H1 (cell line): ENCODE data around the gene EVI5.

Source experiments
- BCL11A ChIP-seq, 2 experiments: IDR thresholded peaks; one replicate each; pipeline ENCODE4 v1.6.1; 2011; ENCODE audit warnings: low read depth in 2 of 2, low read length in 2 of 2, mild to moderate bottlenecking in 2 of 2
- CBX5 ChIP-seq: fragments of 300-800, 300-1000 bp; sonication (generic); IDR thresholded peaks from 2 replicates; pipeline ENCODE4 v1.7.1; 2016; ENCODE audit warnings: antibody characterized with exemption, low read length, low read depth
- CREB1 ChIP-seq: IDR thresholded peaks from 2 replicates; pipeline ENCODE4 v1.6.1; 2012; ENCODE audit warnings: inconsistent platforms
- CTBP2 ChIP-seq: IDR thresholded peaks from 2 replicates; pipeline ENCODE4 v1.7.0; 2011; ENCODE audit warnings: borderline replicate concordance, mild to moderate bottlenecking, moderate library complexity, mixed read lengths, low read length; ENCODE audit not compliant: insufficient read depth, insufficient read length
- EP300 ChIP-seq, 2 experiments: IDR thresholded peaks; 1 replicate in 1 of 2; 2 replicates in 1 of 2; pipeline ENCODE4 v1.6.1; 2011 to 2012; ENCODE audit warnings: low read depth in 2 of 2, low read length in 2 of 2, mild to moderate bottlenecking in 2 of 2, borderline replicate concordance in 1 of 2, inconsistent platforms in 1 of 2, moderate library complexity in 1 of 2
- EZH2 ChIP-seq: fragments of 200-600 bp; sonication (generic); IDR thresholded peaks from 2 replicates; pipeline ENCODE4 v1.7.1; 2012; ENCODE audit warnings: low read depth, mild to moderate bottlenecking, moderate library complexity, low read length, inconsistent platforms; ENCODE audit not compliant: severe bottlenecking
- POLR2A ChIP-seq, 2 experiments: IDR thresholded peaks; 1 replicate in 1 of 2; 2 replicates in 1 of 2; pipeline ENCODE4 v1.6.1; 2011; ENCODE audit warnings: low read depth in 2 of 2, low read length in 2 of 2, mild to moderate bottlenecking in 2 of 2; ENCODE audit errors: control extremely low read depth in 1 of 2
- POLR2AphosphoS5 ChIP-seq: IDR thresholded peaks from 2 replicates; pipeline ENCODE4 v1.6.1; 2011; ENCODE audit warnings: low read depth, low read length
- RXRA ChIP-seq: IDR thresholded peaks from 2 replicates; pipeline ENCODE4 v1.6.1; 2011; ENCODE audit warnings: low read depth, mild to moderate bottlenecking, low read length, moderate library complexity; ENCODE audit not compliant: insufficient read depth
- ZNF274 ChIP-seq: IDR thresholded peaks from 2 replicates; pipeline ENCODE4 v1.7.0; 2012; ENCODE audit warnings: low read length, borderline replicate concordance; ENCODE audit errors: extremely low read depth
- TF ChIP-seq, protein P1 (sequence below), 3 experiments: IDR thresholded peaks; 1 replicate in 2 of 3; 2 replicates in 1 of 3; pipeline versions ENCODE4 v1.5.1 to v1.6.1; 2011; ENCODE audit warnings: low read length in 3 of 3, mild to moderate bottlenecking in 3 of 3, inconsistent platforms in 2 of 3, low read depth in 1 of 3, moderate library complexity in 1 of 3; ENCODE audit not compliant: insufficient read depth in 1 of 3; ENCODE audit errors: control extremely low read depth in 1 of 3

DNA sequence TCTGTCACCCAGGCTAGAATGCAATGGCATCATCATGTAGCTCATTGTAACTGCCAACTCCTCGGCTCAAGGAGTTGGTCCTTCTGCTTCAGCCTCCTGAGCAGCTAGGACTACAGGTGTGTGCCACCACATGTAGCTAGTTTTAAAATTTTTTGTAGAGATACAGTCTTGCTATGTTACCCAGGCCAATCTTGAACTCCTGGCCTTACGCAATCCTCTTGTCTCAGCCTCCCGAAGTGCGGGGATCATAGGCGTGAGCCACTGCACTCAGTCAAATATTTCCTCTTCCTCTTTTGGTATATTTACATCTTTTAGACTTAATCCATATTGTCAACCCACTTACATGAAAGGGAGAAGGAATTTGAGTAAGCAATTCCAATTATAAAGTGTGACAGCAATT is 121.1 kb downstream of the EVI5 start:
- TF ChIP-seq POLR2A (IDR thresholded peaks at IDR 0.05; ENCODE audit: control extremely low read depth in 1 of 2, low read depth in 2 of 2, low read length in 2 of 2), result no peak
- no peak for TF ChIP-seq ZNF274
- TF ChIP-seq EZH2, result no peak
- no peak for TF ChIP-seq POLR2AphosphoS5
- TF ChIP-seq CTBP2, result no peak
- TF ChIP-seq BCL11A (IDR thresholded peaks at IDR 0.05; ENCODE audit: low read depth in 2 of 2, low read length in 2 of 2), result no peak
- TF ChIP-seq, protein P1, sequence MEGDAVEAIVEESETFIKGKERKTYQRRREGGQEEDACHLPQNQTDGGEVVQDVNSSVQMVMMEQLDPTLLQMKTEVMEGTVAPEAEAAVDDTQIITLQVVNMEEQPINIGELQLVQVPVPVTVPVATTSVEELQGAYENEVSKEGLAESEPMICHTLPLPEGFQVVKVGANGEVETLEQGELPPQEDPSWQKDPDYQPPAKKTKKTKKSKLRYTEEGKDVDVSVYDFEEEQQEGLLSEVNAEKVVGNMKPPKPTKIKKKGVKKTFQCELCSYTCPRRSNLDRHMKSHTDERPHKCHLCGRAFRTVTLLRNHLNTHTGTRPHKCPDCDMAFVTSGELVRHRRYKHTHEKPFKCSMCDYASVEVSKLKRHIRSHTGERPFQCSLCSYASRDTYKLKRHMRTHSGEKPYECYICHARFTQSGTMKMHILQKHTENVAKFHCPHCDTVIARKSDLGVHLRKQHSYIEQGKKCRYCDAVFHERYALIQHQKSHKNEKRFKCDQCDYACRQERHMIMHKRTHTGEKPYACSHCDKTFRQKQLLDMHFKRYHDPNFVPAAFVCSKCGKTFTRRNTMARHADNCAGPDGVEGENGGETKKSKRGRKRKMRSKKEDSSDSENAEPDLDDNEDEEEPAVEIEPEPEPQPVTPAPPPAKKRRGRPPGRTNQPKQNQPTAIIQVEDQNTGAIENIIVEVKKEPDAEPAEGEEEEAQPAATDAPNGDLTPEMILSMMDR (IDR thresholded peaks at IDR 0.05; ENCODE audit: control extremely low read depth in 1 of 3, insufficient read depth in 1 of 3, low read depth in 1 of 3, low read length in 3 of 3), result no peak
- no peak for TF ChIP-seq RXRA
- no peak for TF ChIP-seq CREB1
- TF ChIP-seq CBX5, result no peak
- no peak for TF ChIP-seq EP300 (IDR thresholded peaks at IDR 0.05; ENCODE audit: borderline replicate concordance in 1 of 2, low read depth in 2 of 2, low read length in 2 of 2)
